CD4-positive, alpha-beta T cell treated with Interleukin-4 for 1 hour (primary cell): ENCODE measurements around the gene NTSR1.

ENCODE experiments used
- DNase-seq, 2 donors: peaks; one replicate each; pipeline ENCODE4 v3.0.0-alpha.2; 2020 to 2022

Gene NTSR1

GRCh38 chr20:62708591-62709536 lies at the start of gene NTSR1:
NTSR1 (plus strand) TSS chr20:62708836; CDS start chr20:62709208, 372 bp downstream.
- no peak for DNase-seq

GRCh38 chr20:62659488-62660239 lies 49.0 kb upstream of the NTSR1 start:
- no peak for DNase-seq

GRCh38 chr20:62660240-62660615 lies 48.4 kb upstream of the NTSR1 start:
- DNase-seq, result no peak

- no peak for DNase-seq
Observed at GRCh38 chr20:62660768-62661167, 47.9 kb upstream of the NTSR1 start.

GRCh38 chr20:62661647-62662046 lies 47.0 kb upstream of the NTSR1 start:
- no peak for DNase-seq

- DNase-seq, result no peak
Observed at GRCh38 chr20:62662422-62662821, 46.2 kb upstream of the NTSR1 start.

GRCh38 chr20:62663145-62664018 lies 45.3 kb upstream of the NTSR1 start:
- no peak for DNase-seq

GRCh38 chr20:62664019-62664971 lies 44.3 kb upstream of the NTSR1 start:
- DNase-seq, result no peak

- DNase-seq, result no peak
Observed at GRCh38 chr20:62665153-62665754, 43.4 kb upstream of the NTSR1 start.

GRCh38 chr20:62665826-62666735 lies 42.6 kb upstream of the NTSR1 start:
- no peak for DNase-seq

- no peak for DNase-seq
Observed at GRCh38 chr20:62666736-62667529, 41.7 kb upstream of the NTSR1 start.

- DNase-seq, result no peak
Observed at GRCh38 chr20:62667530-62668440, 40.9 kb upstream of the NTSR1 start.

GRCh38 chr20:62668441-62669027 lies 40.1 kb upstream of the NTSR1 start:
- DNase-seq, result peak; percentile 55 to 58

- DNase-seq, result no peak
Observed at GRCh38 chr20:62669249-62669648, 39.4 kb upstream of the NTSR1 start.

GRCh38 chr20:62670156-62670555 lies 38.5 kb upstream of the NTSR1 start:
- DNase-seq, result no peak

- no peak for DNase-seq
Observed at GRCh38 chr20:62670998-62671397, 37.6 kb upstream of the NTSR1 start.

- no peak for DNase-seq
Observed at GRCh38 chr20:62671765-62672164, 36.9 kb upstream of the NTSR1 start.

GRCh38 chr20:62674370-62674769 lies 34.3 kb upstream of the NTSR1 start:
- DNase-seq, result no peak
